Left cardiac atrium (tissue), 4 donors: ENCODE measurements around the gene LILRB1. TPM values are rescaled to one million over a fixed set of nuclear protein-coding genes. Genes with fewer than 3 reads are reported as not detected.
"Not testable (repeated sequence)": the region's sequence is repeated elsewhere in the genome, so short reads cannot be mapped to it uniquely, and the experiment has no call there.

Source experiments
- ATAC-seq, 2 donors: fragments of 200-7000 bp; cut with Tn5 transposase; one replicate each; pipeline ENCODE4 v1.9.1; 2020; ENCODE audit warnings: mild to moderate bottlenecking in 2 of 2, moderate library complexity in 2 of 2
- DNase-seq: peaks from one replicate; pipeline ENCODE4 v3.0.0-alpha.2; 2020
- intact Hi-C, 2 donors: fragments of 100-400 bp; cut with DNase I; formaldehyde crosslinking; loops; one replicate each; pipeline versions ENCODE4 v1.14.1 to v1.15.1; 2022 to 2023
- long read RNA-seq: library from polyadenylated mRNA; unstranded; transcript quantifications from one replicate; pipeline ENCODE4 v2.0.0, GENCODE V29; 2021
- total RNA-seq, 2 donors: library from RNA; stranded (reverse); fragmentation: NEBNext Ultra II Directional; extraction: Animal tissue kit (Norgen Biotek cat#: 25700); gene quantifications; one replicate each; pipeline ENCODE4 v1.2.1, GENCODE V29; 2021
- donor health status: DM: no; HTN: yes; CAD: no.
- donor health status: DM: no; HTN: yes; CAD: no; lungs with severe emphysema.
- donor health status: DM: yes; HTN: yes; CAD: no.
- donor health status: Dilated cardiomyopathy.

LILRB1 gene
- total RNA-seq = 1 to 10 TPM; 3.1 to 4.2 TPM
- long read RNA-seq, partial matches to known transcripts = 0 of 2 reads
- long read RNA-seq, other reads (novel, unspliced or antisense) = 1 of 2 reads

DNA sequence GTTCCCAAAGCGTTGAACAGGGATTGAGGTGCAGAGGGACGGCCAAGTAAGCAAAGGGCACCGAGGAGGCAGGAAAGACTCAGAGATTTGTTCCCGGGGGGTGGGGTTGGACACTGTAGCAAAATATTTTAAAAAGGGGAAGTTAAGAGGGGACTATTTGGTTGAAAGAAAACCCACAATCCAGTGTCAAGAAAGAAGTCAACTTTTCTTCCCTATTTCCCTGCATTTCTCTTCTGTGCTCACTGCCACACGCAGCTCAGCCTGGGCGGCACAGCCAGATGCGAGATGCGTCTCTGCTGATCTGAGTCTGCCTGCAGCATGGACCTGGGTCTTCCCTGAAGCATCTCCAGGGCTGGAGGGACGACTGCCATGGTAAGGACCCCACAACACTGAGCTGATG lies at the start of gene LILRB1:
Gene LILRB1, plus strand, starts transcription at position 223 of the 400 bp plus-strand sequence. CDS start 590 bp downstream, outside the sequence.
- intact Hi-C loops, DNase-seq: not testable (repeated sequence)
- ATAC-seq = peak in 1 of 2 donors; percentile 55

GRCh38 chr19:54586397-54586796 lies 43.9 kb upstream of the LILRB1 start:
- ATAC-seq = no peak
- intact Hi-C loops = no loop called here

GRCh38 chr19:54587026-54587425 lies 43.3 kb upstream of the LILRB1 start:
- DNase-seq (no peak), ATAC-seq (no peak)
- intact Hi-C loops = no loop called here

More at GRCh38 chr19:54586397-54586796, 43.9 kb upstream of the LILRB1 start:
- no peak for DNase-seq

GRCh38 chr19:54593445-54593844 lies 36.8 kb upstream of the LILRB1 start, which contains the start of gene LILRA1:
Gene LILRA1 (plus strand): TSS chr19:54593632. CDS start chr19:54594245, 613 bp downstream.
- DNase-seq, intact Hi-C loops: not testable (repeated sequence)
- ATAC-seq = peak in 1 of 2 donors; percentile 35

GRCh38 chr19:54593931-54594626 lies 36.2 kb upstream of the LILRB1 start:
- peak in 1 of 2 donors; percentile 68 for ATAC-seq
- DNase-seq, intact Hi-C loops: not testable (repeated sequence)

- intact Hi-C loops = no loop called here
- ATAC-seq = no peak
- no peak for DNase-seq
Observed at GRCh38 chr19:54594737-54595136, 35.5 kb upstream of the LILRB1 start.

DNA sequence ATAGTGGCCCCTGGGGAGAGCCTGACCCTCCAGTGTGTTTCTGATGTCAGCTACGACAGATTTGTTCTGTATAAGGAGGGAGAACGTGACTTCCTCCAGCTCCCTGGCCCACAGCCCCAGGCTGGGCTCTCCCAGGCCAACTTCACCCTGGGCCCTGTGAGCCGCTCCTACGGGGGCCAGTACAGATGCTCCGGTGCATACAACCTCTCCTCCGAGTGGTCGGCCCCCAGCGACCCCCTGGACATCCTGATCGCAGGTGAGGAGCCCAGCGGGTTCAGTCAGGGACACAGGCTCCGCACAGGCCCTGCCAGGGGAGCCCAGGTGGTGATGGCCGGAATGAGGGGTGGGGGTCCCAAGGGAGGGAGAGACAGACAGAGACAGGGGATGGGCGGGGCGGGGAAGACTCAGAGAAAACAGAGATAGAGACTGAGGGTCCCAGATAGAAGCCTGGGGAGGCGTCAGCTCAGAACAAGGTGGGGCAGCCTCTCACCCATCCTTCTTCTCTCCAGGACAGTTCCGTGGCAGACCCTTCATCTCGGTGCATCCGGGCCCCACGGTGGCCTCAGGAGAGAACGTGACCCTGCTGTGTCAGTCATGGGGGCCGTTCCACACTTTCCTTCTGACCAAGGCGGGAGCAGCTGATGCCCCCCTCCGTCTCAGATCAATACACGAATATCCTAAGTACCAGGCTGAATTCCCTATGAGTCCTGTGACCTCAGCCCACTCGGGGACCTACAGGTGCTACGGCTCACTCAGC lies 34.4 kb upstream of the LILRB1 start:
- DNase-seq, ATAC-seq, intact Hi-C loops: not testable (repeated sequence)

DNA sequence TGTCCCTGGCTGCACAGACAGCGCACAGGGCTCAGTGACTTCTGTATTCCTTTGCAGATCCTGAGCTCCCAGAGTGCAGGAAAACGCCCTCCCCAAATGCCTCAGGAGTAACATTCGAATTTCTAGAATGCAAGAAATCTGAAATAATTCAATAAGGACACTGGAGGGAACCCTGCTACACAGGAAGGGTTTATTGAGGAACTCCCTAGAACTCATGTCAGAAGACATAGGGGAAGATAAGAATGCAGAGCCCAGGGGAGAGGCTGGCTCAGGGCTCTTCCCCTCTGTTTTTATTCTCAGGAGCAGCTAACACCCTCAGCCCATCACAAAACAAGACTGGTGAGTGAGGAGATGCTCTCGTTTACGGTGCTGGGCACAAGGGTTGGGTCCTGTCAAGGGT lies 30.1 kb upstream of the LILRB1 start:
- no peak for DNase-seq
- ATAC-seq = no peak
- intact Hi-C loops = no loop called here

DNA sequence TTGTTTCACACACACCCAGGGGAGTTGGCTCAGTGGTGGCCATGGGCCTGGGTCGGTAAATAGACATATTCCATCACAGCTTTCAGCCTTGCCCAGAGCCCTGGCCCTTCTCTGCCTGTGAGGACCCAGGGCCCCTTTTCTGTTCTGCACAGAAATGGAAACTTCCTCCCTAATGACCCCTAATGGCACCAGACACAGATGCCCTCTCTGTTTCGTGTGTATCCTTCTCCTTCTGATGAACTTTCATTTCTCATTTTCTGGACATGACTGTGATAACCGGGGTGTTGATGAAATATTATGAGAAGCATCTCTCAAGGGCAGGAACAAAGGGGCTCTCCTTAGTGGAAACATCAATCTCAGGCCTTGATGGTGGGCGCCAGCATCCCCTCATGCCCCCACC lies 24.1 kb upstream of the LILRB1 start:
- ATAC-seq = peak in 1 of 2 donors; percentile 41
- intact Hi-C loops = no loop called here

DNA sequence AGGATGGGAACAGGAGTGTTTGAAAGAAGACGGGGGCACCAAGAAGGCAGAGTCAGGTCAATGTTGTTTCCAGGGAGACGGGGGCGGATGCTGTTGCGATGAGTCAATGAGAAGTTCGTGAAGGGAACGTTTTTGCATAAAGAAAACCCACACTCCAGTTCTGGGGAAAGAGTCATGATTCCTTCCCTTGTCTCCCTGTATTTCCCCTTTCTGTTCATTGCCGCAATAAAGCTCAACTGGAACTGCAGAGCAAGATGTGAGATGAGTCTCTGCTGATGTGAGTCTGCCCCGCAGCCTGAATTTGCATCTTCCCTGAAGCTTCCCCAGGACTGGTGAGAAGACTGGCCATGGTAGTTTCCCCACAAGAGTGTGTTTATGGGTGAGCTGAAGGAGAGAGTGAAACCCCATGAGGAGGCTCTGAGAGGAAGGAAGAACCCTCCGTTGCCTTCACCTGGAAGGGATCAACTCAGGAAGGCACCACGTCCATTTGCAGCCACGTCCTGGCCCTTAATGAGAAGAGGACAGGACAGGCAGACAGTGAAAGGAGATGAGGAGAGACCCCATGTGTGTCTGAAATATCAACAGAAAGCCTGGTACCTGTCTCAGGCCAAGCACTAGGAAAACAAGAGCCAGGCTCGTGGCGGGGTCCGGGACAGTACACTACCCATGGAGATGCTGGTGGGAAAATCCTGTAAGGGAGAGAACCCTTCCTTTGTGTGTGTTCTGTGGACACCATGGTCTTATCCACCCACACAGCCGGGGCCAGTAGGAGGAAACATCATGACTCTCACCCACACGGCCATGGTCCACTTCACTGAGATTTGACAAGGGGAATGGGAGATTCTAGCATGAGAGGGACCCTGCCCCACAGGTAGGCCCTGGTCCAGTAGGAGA lies 23.1 kb upstream of the LILRB1 start:
- intact Hi-C loops = no loop called here
- peak; percentile 35 for DNase-seq
- ATAC-seq = peak in 1 of 2 donors; percentile 61

More for the DNA sequence above, 24.1 kb upstream of the LILRB1 start:
- DNase-seq = no peak

- intact Hi-C loops = no loop called here
- no peak for DNase-seq
- ATAC-seq = no peak
Observed at GRCh38 chr19:54607785-54608150, 22.5 kb upstream of the LILRB1 start.

DNA sequence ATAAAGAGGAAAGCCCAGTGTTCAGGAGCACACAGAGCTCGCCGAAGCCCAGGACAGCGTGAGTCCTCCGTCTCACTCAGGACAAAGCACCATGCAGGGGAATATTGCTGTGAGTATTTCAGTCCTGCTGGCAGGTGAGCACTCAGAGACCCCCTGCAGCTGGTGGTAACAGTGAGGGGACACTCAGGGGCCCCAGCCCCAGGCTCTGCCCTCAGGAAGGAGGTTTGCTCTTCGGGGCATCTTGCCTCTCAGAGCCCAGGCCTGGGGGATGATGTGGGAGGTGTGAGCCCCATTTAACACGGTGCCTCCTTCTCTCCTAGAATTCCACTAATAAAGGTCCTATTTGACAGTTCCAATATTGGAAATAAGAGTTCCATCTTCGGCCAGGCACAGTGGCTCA lies 22.1 kb upstream of the LILRB1 start:
- DNase-seq (no peak), ATAC-seq (no peak)
- intact Hi-C loops = no loop called here

DNA sequence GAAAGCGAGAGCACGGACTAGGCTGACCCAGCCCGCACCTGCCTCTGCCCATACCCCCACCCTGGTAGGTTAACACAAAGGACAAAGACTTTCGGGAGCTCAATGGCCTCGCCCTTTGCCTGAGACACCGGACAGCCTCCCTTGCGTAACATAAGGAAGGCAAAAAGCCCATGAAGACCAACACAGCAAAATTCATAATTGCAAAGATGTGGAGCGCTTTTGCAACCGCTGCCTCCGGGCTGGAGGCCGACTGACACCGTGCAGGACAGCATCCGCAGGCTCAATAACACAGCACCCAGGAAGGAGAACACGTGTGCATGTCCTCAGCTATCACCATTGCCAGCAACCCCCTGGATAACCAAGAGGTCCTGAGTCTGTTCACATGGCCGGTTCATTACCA lies 21.5 kb upstream of the LILRB1 start:
- intact Hi-C loops = no loop called here
- ATAC-seq = no peak
- no peak for DNase-seq

GRCh38 chr19:54609356-54609791 lies 20.9 kb upstream of the LILRB1 start:
- no peak for ATAC-seq
- DNase-seq = no peak
- intact Hi-C loops = no loop called here

DNA sequence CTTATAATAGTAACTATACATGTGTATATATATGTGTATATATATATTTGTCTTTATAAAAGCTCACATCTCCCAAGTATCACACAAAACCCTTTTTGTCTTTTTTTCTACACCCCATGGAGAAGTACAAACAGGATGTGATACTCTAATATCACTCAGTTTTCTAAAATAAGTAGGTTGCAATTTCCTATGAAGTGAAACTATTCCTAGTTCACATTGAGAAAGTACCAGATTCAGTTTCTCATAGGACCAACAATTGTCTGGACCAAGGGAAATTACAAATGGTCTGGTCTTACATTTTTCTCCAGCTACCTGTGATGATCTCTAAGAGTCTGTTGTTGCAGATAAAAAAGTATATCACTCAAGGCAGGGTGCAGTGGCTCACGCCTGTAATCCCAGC lies 17.9 kb upstream of the LILRB1 start:
- no peak for DNase-seq
- no peak for ATAC-seq
- intact Hi-C loops = no loop called here

GRCh38 chr19:54614726-54615125 lies 15.6 kb upstream of the LILRB1 start:
- no peak for ATAC-seq
- intact Hi-C loops = no loop called here
- no peak for DNase-seq

DNA sequence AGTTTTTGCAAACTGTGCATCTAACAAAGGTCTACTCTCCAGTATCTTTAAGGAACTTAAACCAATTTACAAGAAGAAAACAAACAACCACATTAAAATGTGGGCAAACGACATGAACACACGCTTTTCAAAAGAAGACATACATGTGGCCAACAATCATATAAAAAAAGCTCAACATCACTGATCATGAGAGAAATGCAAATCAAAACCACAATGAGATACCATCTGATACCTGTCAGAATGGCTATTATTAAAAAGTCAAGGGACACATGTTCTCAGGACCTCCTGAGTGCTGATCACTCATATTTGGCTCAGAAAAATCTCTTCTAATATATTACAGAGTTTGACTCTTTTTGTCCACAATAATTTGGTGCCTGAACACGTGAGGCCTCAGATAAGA lies 14.2 kb upstream of the LILRB1 start:
- ATAC-seq (no peak), DNase-seq (no peak)
- intact Hi-C loops = no loop called here

GRCh38 chr19:54616821-54617560 lies 13.3 kb upstream of the LILRB1 start:
- no peak for ATAC-seq
- intact Hi-C loops = no loop called here
- no peak for DNase-seq

GRCh38 chr19:54620464-54620863 lies 9.8 kb upstream of the LILRB1 start:
- ATAC-seq (no peak), DNase-seq (no peak)
- intact Hi-C loops = no loop called here
